K562 (cell line): Measurements from ENCODE around the gene POLL. TPM values are rescaled to one million over a fixed set of nuclear protein-coding genes. Genes with fewer than 3 reads are reported as not detected.

ENCODE experiments used
- ASH1L ChIP-seq: fragments of 450-650 bp; IDR thresholded peaks from 2 replicates; pipeline ENCODE4 v1.6.1; 2018; ENCODE audit warnings: borderline replicate concordance, mild to moderate bottlenecking, low read depth; ENCODE audit not compliant: partially characterized antibody
- BRF1 ChIP-seq: IDR thresholded peaks from 3 replicates; pipeline ENCODE4 v1.6.1; 2011; ENCODE audit warnings: borderline replicate concordance, mild to moderate bottlenecking; ENCODE audit not compliant: insufficient read length; ENCODE audit errors: extremely low read depth
- DNMT1 ChIP-seq: fragments of 450-650 bp; IDR thresholded peaks from 2 replicates; pipeline ENCODE4 v1.6.1; 2016; ENCODE audit warnings: antibody characterized with exemption, mild to moderate bottlenecking
- EWSR1 ChIP-seq: fragments of 450-650 bp; IDR thresholded peaks from 2 replicates; pipeline ENCODE4 v1.6.1; 2018; ENCODE audit warnings: borderline replicate concordance, mild to moderate bottlenecking, low read depth, moderate library complexity; ENCODE audit not compliant: partially characterized antibody
- JUND ChIP-seq, 2 experiments: IDR thresholded peaks; 2 replicates in 1 of 2; 3 replicates in 1 of 2; pipeline ENCODE4 v1.6.1; 2011; ENCODE audit warnings: borderline replicate concordance in 2 of 2, low read depth in 2 of 2, low read length in 2 of 2, improper control_type of control experiment in 1 of 2, missing biosample characterization in 1 of 2, missing genetic modification characterization in 1 of 2, missing genetic modification reagents in 1 of 2
- MYBL2 ChIP-seq, 2 experiments: fragments of 450-650 bp in 1 of 2; sonication (generic) in 1 of 2; formaldehyde crosslinking in 1 of 2; IDR thresholded peaks; 2 replicates each; pipeline versions ENCODE4 v1.6.1 to v1.8.1; 2017 to 2022; ENCODE audit warnings: borderline replicate concordance in 1 of 2, inconsistent platforms in 1 of 2, low read depth in 1 of 2, mild to moderate bottlenecking in 1 of 2, missing genetic modification reagents in 1 of 2, moderate library complexity in 1 of 2
- NFATC3 ChIP-seq: fragments of 450-650 bp; IDR thresholded peaks from 2 replicates; pipeline ENCODE4 v1.6.1; 2017; ENCODE audit warnings: mild to moderate bottlenecking
- NR2C1 ChIP-seq, 2 experiments: fragments of 450-650 bp; IDR thresholded peaks; 2 replicates each; pipeline ENCODE4 v1.6.1; 2017; ENCODE audit warnings: mild to moderate bottlenecking in 2 of 2, antibody characterized with exemption in 1 of 2, inconsistent platforms in 1 of 2, missing compliant biosample characterization in 1 of 2, missing genetic modification characterization in 1 of 2
- PTRF ChIP-seq: fragments of 450-650 bp; IDR thresholded peaks from 2 replicates; pipeline ENCODE4 v1.6.1; 2016; ENCODE audit warnings: mild to moderate bottlenecking, missing genetic modification characterization, missing compliant biosample characterization
- RCOR1 ChIP-seq, 2 experiments: IDR thresholded peaks; 2 replicates each; pipeline ENCODE4 v1.6.1; 2012; ENCODE audit warnings: low read depth in 2 of 2, low read length in 2 of 2, borderline replicate concordance in 1 of 2, improper control_type of control experiment in 1 of 2
- polyA plus RNA-seq, 8 experiments: library from polyadenylated mRNA; depleted of rRNA in 4 of 8; stranded (reverse) in 5 of 8; unstranded in 3 of 8; fragments of >200 nt; fragmentation: Nextera tagmentation in 2 of 8; fragmentation: Illumina TruSeq in 1 of 8; extraction: Ambion mirVana in 2 of 8; extraction: Trizol in 1 of 8; gene quantifications; 2 replicates each; pipeline versions ENCODE4 v1.2.1 to v1.2.3, GENCODE V29; 2011 to 2014; ENCODE audit warnings: inconsistent platforms in 1 of 8, missing spikeins in 1 of 8
- total RNA-seq, 7 experiments: library from RNA; depleted of rRNA in 6 of 7; stranded (reverse); fragments of >200 nt in 6 of 7; fragmentation: Illumina TruSeq in 2 of 7; extraction: Trizol in 2 of 7; gene quantifications; 2 replicates each; pipeline versions ENCODE4 v1.2.1 to v1.2.3, GENCODE V29; 2011 to 2021; ENCODE audit warnings: low replicate concordance in 1 of 7
- TF ChIP-seq, protein P1 (sequence below), 2 experiments: fragments of 150-350 bp in 1 of 2; IDR thresholded peaks; 2 replicates each; pipeline ENCODE4 v1.6.1; 2012 to 2016; ENCODE audit warnings: low read depth in 2 of 2, low read length in 2 of 2, mild to moderate bottlenecking in 1 of 2, moderate library complexity in 1 of 2
- TF ChIP-seq, protein P2 (sequence below): fragments of 250-450 bp; sonication (Bioruptor Pico); IDR thresholded peaks from 2 replicates; pipeline ENCODE4 v1.4.0; 2020; ENCODE audit warnings: borderline replicate concordance

Gene POLL
- total and polyA plus RNA-seq, 9 of the 15 experiments (the other 6 are each of a cell fraction or from before 2014, with no cell fraction given): 1.2 to 18.7 (median 10.9) TPM

DNA sequence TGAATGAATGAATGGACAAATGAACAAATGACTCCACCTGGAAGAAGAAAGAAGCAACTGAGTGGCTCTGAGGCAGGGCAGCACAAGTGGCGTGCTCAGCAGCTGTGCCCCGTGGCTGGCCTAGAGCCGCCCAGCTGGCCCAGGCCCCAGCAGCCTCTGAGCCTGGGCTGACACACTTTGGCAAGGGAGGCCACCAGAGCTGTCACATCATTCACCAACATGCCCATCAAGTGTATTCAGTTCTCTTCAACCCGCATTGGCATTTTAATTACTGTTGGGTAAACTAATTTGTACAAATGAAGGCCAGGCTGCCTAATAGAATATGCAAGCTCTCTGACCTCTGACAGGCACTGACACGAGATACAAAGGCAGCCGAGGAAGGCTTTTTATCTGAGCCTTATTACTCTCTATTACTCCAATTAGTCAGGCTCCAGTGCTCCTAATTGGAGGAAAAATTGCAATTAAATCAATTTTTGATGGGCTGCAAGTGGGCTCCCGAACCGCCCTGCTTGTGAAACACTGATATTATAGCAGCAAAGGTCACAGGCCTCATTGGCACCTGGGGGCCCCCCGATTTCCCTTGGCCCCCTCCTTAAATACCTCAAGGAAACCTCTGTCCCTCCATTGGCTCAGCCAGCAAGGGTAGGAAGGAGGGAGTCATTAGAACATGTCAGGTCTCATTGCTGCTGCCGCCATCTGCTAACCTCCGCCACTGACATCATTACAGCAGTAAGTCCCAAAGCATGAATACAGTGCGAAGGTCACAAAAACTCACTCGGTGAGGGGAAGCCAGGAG is 42.0 kb upstream of the POLL start (continued):
- TF ChIP-seq, protein P1, sequence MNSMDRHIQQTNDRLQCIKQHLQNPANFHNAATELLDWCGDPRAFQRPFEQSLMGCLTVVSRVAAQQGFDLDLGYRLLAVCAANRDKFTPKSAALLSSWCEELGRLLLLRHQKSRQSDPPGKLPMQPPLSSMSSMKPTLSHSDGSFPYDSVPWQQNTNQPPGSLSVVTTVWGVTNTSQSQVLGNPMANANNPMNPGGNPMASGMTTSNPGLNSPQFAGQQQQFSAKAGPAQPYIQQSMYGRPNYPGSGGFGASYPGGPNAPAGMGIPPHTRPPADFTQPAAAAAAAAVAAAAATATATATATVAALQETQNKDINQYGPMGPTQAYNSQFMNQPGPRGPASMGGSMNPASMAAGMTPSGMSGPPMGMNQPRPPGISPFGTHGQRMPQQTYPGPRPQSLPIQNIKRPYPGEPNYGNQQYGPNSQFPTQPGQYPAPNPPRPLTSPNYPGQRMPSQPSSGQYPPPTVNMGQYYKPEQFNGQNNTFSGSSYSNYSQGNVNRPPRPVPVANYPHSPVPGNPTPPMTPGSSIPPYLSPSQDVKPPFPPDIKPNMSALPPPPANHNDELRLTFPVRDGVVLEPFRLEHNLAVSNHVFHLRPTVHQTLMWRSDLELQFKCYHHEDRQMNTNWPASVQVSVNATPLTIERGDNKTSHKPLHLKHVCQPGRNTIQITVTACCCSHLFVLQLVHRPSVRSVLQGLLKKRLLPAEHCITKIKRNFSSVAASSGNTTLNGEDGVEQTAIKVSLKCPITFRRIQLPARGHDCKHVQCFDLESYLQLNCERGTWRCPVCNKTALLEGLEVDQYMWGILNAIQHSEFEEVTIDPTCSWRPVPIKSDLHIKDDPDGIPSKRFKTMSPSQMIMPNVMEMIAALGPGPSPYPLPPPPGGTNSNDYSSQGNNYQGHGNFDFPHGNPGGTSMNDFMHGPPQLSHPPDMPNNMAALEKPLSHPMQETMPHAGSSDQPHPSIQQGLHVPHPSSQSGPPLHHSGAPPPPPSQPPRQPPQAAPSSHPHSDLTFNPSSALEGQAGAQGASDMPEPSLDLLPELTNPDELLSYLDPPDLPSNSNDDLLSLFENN (IDR thresholded peaks at IDR 0.05; ENCODE audit: low read depth in 2 of 2, low read length in 2 of 2): no peak
- TF ChIP-seq PTRF: no peak
- no peak for TF ChIP-seq NR2C1 (IDR thresholded peaks at IDR 0.05)
- no peak for TF ChIP-seq NR2C1 (tag; IDR thresholded peaks at IDR 0.05)
- no peak for TF ChIP-seq DNMT1
- TF ChIP-seq, protein P2, sequence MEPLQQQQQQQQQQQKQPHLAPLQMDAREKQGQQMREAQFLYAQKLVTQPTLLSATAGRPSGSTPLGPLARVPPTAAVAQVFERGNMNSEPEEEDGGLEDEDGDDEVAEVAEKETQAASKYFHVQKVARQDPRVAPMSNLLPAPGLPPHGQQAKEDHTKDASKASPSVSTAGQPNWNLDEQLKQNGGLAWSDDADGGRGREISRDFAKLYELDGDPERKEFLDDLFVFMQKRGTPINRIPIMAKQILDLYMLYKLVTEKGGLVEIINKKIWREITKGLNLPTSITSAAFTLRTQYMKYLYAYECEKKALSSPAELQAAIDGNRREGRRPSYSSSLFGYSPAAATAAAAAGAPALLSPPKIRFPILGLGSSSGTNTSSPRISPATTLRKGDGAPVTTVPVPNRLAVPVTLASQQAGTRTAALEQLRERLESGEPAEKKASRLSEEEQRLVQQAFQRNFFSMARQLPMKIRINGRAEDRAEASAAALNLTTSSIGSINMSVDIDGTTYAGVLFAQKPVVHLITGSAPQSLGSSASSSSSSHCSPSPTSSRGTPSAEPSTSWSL (CRISPR knock-in tag): no peak
- no peak for TF ChIP-seq JUND (IDR thresholded peaks at IDR 0.05; ENCODE audit: borderline replicate concordance, low read depth, low read length)
- TF ChIP-seq JUND (tag; IDR thresholded peaks at IDR 0.05; ENCODE audit: borderline replicate concordance, low read depth, low read length): no peak
- no peak for TF ChIP-seq ASH1L
- TF ChIP-seq RCOR1 (IDR thresholded peaks at IDR 0.05; ENCODE audit: borderline replicate concordance in 1 of 2, low read depth in 2 of 2, low read length in 2 of 2): no peak
- no peak for TF ChIP-seq MYBL2 (IDR thresholded peaks at IDR 0.05; ENCODE audit: low read depth)
- TF ChIP-seq MYBL2 (CRISPR knock-in tag; IDR thresholded peaks at IDR 0.05; ENCODE audit: borderline replicate concordance): no peak
- no peak for TF ChIP-seq BRF1
- no peak for TF ChIP-seq NFATC3
- TF ChIP-seq EWSR1: no peak
